HG03460 (cell line): Measurements from ENCODE around the gene GNG11.
A peak's percentile ranks its signal among the peaks of the same experiment; 100 is the strongest.

Source experiments
- ATAC-seq: cut with Tn5 transposase; IDR thresholded peaks from one replicate; pipeline ENCODE4 v1.9.1; 2021; ENCODE audit not compliant: unreplicated experiment

Gene GNG11

DNA sequence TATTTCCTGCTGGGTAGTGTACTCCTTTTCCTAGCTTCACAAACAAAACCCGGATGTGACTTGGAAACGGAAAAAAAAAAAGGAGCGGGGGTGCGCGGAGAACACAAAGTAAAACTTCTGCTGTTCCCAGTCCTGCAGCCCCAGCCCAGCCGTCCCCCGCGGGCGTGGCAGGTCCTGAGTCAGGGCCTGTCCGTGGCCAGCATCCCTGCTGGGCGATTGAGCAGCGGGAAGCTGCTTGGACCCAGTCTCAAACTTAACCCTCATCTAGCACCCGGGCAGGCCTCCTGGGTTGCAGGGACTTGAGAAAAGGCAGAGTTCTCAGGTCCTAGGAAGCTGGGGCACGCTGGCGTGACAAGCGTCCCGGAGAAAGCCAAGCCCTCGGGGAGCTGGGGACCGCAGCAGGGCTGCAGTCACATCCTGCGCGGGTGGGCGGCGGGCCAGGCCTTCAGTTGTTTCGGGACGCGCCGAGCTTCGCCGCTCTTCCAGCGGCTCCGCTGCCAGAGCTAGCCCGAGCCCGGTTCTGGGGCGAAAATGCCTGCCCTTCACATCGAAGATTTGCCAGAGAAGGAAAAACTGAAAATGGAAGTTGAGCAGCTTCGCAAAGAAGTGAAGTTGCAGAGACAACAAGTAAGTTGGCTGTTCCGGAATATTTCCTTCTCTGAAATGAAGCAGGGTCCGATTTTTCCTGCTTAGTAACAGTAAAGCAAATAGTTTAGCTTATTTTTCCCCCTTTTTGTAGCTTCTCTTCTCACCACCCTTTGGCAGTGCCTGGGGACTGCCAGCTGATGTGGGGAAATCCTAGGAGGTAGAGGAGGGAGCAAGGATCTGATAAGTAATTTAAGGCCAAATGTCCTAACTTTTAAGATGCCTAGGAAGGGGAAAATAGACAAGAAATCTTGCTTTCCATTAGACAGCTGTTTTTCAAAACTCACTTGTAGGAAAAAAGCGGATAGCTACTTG lies at the start of gene GNG11:
TSS of gene GNG11 (plus strand) at position 129 of the 960 bp plus-strand sequence. CDS start at position 532, 403 bp downstream.
- peak; percentile 90 for ATAC-seq

DNA sequence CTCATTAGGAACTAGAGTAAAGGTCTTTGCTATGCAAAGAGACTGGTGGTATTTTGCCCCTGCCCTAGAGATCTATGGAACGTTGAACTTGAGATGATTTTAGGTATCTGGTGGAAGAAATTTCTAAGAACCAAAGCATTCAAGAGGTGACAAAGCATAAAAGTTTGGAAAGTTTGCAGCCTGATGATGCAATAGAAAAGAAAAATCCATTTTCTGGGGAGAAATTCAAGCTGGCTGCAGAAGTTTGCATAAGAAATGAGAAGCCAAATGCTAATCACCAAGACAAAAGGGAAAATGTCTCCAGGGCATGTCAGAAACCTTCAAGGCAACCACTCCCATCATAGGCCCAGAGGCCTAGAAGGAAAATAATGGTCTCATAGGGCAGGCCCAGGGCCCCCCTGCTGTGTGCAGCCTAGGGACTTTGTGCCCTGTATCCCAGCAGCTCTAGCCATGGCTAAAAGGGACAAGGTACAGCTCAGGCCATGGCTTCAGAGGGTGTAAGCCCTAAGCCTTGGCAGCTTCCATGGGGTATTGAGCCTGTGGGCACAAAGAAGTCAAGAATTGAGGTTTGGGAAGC lies 47.4 kb upstream of the GNG11 start:
- ATAC-seq = no peak

- no peak for ATAC-seq
Measured at GRCh38 chr7:93877742-93878141, 43.8 kb upstream of the GNG11 start.

- no peak for ATAC-seq
Measured at GRCh38 chr7:93879356-93879755, 42.2 kb upstream of the GNG11 start.

DNA sequence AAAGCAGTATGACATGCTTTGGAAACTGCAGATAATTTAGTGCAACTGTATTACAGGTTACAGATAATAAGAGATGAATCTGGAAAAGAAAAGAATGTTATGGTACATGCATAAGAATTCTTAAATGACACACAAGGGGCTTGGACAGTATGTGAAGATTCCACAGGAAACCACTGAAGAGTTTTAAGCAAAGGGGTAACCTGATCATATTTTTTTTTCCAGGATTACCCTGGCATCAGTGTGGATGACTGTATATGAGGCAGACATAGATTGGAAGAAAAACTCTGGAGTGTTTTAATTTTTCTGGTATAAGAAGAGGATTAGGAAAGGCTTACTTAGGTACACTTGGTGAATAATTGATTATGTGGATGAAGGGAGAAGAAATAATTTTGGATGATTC lies 39.1 kb upstream of the GNG11 start:
- no peak for ATAC-seq

DNA sequence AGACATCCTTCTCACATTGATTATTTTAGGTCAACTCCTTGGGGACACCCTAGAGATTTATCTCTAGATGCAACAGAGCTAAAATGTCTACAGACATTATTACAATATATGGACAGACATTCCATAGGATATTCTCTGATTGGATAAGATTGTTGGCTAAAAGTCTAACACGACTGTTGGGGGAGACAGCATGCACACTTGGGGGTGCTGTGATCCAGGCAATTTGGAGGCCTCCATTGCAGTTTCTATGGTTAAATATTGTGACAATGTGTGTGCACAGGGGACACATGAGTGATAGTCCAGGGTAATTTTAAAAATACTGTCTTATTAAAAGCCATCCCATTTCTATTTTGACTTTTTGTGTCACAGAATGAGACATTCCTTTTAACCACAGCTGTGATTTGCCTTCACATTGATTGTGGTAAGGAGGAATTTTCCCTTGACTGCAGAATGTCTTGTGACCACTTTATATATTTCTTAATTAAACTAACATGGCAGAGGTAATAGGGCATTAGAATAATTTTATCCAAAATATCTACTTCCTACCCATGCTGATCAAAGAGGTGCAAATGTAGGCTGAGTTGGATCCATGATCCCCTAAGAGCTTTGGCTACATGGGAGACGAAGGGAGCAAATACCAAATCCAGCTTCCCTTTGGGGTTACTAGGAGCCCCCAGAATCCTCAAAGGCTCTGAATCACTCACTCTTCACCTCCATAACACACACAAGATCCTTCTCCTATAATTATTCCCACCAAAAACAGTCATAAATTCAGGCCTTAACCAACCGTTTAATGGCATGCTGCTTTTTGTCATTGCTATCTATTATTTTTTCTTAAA lies 38.2 kb upstream of the GNG11 start:
- ATAC-seq = no peak

- no peak for ATAC-seq
Measured at GRCh38 chr7:93883917-93884345, 37.6 kb upstream of the GNG11 start.

DNA sequence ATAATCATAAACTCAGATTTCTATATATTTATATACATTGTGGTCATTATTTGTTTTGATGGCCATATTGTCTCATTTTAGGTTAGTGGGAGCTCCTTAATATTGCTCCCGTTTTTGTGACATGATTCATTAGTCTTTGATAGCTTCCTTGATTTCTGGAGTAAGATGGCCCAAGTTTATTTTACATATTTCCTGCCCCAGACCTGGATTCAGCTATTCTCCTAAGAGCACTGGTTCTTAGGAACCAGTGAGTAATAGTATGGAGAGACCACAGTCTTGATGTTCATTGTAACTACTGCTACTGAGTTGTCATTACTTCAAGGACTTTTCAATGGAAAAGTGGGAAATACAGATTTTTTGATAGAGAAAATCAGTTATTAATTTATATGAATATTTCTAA lies 37.0 kb upstream of the GNG11 start:
- ATAC-seq = no peak

- no peak for ATAC-seq
Measured at GRCh38 chr7:93889261-93889660, 32.3 kb upstream of the GNG11 start.

- peak; percentile 57 for ATAC-seq
Measured at GRCh38 chr7:93890041-93890463, 31.5 kb upstream of the GNG11 start.

DNA sequence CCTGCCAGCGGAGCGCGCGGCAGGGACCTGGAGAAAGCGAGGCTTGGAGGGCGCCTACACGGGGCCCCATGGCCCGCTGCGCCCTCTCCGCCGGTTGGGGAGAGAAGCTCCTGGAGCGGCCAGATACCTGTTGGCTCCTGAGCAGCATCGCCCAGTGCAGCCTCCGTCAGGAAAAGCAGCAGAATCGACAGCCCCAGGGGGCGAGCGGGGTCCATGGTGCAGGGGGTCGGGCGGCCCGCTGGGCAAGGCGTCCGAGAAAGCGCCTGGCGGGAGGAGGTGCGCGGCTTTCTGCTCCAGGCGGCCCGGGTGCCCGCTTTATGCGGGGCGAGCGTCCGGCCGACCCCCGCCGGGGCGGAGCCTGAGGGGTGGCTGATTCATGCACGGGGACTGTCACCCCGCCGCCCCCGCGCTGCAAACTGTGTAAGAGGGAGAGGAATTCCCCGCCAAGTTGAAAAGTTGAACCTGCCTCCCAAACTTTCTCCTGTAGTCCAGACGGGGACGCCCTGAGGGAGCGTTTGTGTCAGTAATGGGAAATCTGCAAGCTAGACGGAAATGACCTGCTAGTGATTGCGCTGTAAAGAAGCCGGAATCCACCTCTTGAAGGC lies 31.0 kb upstream of the GNG11 start, which contains the start of gene TFPI2:
TSS of gene TFPI2 (minus strand) at position 290 of the 605 bp plus-strand sequence. CDS start at position 215, 75 bp downstream.
- ATAC-seq = peak; percentile 44

- ATAC-seq = no peak
Measured at GRCh38 chr7:93894426-93894825, 27.1 kb upstream of the GNG11 start.

GRCh38 chr7:93894966-93895640 lies 26.4 kb upstream of the GNG11 start:
- no peak for ATAC-seq

DNA sequence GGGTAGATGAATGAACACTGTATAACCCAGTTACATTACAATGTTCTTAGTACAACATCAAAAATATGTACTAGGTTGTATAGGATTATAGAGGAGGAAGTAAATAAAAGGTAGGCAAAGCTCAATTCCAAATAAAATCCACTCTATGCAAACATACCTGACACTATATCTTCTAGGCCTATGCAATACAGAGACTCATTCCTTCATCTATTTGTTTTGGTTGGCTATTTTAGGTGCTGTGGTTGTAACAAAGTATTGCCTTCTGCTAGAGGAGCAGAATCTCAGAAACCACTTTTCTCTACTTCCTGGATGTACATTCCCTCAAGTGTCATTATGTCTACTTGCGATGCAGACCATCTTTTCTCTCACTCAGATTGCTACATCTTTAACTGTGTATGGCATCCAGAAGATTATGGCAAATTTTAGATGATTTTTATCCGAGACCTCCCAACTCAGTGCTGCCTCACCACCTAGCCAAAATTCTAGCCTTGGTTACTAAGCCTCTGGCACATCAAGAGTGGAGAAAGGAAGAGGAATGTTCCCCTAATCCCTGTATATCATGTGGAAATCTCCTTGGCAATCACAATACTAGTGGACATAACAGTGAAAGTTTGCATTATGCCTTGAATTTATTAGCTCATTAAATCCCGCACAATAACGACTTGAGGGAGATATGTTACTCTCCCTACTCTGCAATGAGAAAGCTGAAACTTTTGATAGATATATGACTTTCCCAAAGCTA lies 25.5 kb upstream of the GNG11 start:
- no peak for ATAC-seq

GRCh38 chr7:93897680-93898079 lies 23.9 kb upstream of the GNG11 start:
- ATAC-seq = no peak

GRCh38 chr7:93902777-93903423 lies 18.6 kb upstream of the GNG11 start:
- no peak for ATAC-seq

- no peak for ATAC-seq
Measured at GRCh38 chr7:93906267-93906666, 15.3 kb upstream of the GNG11 start, which contains the start of gene GNGT1. TSS of gene GNGT1 (plus strand) at chr7:93906567. CDS start at chr7:93906747, 180 bp downstream.

DNA sequence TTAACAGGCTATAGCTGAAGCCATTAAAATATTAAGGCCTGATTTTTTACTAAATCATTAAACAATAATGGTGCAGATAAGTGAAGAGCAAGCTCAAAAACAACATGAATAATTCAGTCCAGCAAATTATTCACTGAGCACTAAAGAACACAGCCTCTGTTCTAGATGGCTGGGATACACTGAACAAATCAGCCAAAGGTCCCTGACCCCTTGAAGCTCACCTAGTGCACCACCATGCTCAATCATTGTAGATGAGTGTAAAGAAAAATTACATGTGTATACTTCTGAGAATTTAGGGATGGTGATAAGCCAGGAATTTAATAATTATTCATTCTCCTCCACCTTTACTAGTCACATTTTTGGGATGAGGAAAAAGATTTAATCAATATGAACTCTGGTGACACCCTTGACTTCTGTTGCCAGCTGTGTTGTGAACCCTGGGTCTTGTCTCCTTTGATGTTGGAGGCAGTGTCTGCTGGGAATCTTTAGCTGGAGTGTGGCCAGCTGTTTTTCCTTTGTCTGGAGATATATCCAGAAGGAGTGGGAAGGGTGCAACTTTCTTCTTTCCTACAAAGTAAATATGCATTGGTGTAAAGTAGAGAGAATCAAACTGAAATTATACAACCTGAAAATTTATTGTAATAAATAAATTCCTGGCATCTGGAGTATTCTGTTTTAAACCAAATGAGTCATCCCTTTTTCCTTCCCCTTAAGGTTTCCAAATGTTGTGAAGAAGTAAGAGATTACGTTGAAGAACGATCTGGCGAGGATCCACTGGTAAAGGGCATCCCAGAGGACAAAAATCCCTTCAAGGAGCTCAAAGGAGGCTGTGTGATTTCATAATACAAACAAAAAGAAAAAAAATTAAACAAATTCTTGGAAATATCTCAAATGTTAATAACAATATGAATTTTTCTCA lies 11.2 kb upstream of the GNG11 start:
- ATAC-seq = no peak
